Measurements from ENCODE around the gene HSF2. TPM values are rescaled to one million over a fixed set of nuclear protein-coding genes. Genes with fewer than 3 reads are reported as not detected.

Gene HSF2
- 18.8 and 28.4 TPM in 2 replicates for total RNA-seq

GRCh38 chr6:122399348-122400120, at the start of gene HSF2:
Gene HSF2 (plus strand): TSS chr6:122399652. CDS start chr6:122399738, 86 bp downstream.
- DNase-seq (ENCODE audit: low read depth), result peak; percentile 98

GRCh38 chr6:122352981-122353664, 46.3 kb upstream of the HSF2 start:
- no peak for DNase-seq (ENCODE audit: low read depth)

GRCh38 chr6:122360809-122361208, 38.6 kb upstream of the HSF2 start:
- DNase-seq (ENCODE audit: low read depth), result no peak

GRCh38 chr6:122361314-122361979, 38.0 kb upstream of the HSF2 start:
- no peak for DNase-seq (ENCODE audit: low read depth)

- no peak for DNase-seq (ENCODE audit: low read depth)
These were observed 35.5 kb upstream of the HSF2 start for GRCh38 chr6:122363769-122364483.

- DNase-seq (ENCODE audit: low read depth), result no peak
These were observed 33.6 kb upstream of the HSF2 start for GRCh38 chr6:122365775-122366403.

GRCh38 chr6:122367171-122367570, 32.3 kb upstream of the HSF2 start:
- no peak for DNase-seq (ENCODE audit: low read depth)

GRCh38 chr6:122369536-122369935, 29.9 kb upstream of the HSF2 start:
- no peak for DNase-seq (ENCODE audit: low read depth)

- peak; percentile 5 for DNase-seq (ENCODE audit: low read depth)
These were observed 26.8 kb upstream of the HSF2 start for GRCh38 chr6:122372647-122373046.

GRCh38 chr6:122374307-122374706, 25.1 kb upstream of the HSF2 start:
- DNase-seq (ENCODE audit: low read depth), result no peak

- no peak for DNase-seq (ENCODE audit: low read depth)
These were observed 23.2 kb upstream of the HSF2 start for GRCh38 chr6:122376246-122376645.

GRCh38 chr6:122381494-122382265, 17.8 kb upstream of the HSF2 start:
- DNase-seq (ENCODE audit: low read depth), result peak; percentile 75

- no peak for DNase-seq (ENCODE audit: low read depth)
These were observed 13.4 kb upstream of the HSF2 start for GRCh38 chr6:122385857-122386612.

GRCh38 chr6:122388945-122389344, 10.5 kb upstream of the HSF2 start:
- DNase-seq (ENCODE audit: low read depth), result no peak

- DNase-seq (ENCODE audit: low read depth), result no peak
These were observed 9.6 kb upstream of the HSF2 start for GRCh38 chr6:122389704-122390372.

- no peak for DNase-seq (ENCODE audit: low read depth)
These were observed 6.7 kb upstream of the HSF2 start for GRCh38 chr6:122392564-122393350.

GRCh38 chr6:122393351-122393896, 6.0 kb upstream of the HSF2 start:
- no peak for DNase-seq (ENCODE audit: low read depth)

- no peak for DNase-seq (ENCODE audit: low read depth)
These were observed 5.4 kb upstream of the HSF2 start for GRCh38 chr6:122394016-122394415.

GRCh38 chr6:122399055-122399347, 451 bp upstream of the HSF2 start:
- no peak for DNase-seq (ENCODE audit: low read depth)
